Left ventricle myocardium inferior (tissue), 1 donor: ENCODE measurements around the gene BMP7. TPM values are rescaled to one million over a fixed set of nuclear protein-coding genes. Genes with fewer than 3 reads are reported as not detected.

Source experiments
- DNase-seq: peaks from one replicate; pipeline ENCODE4 v3.0.0-alpha.2; 2020
- H3K27ac ChIP-seq: fragments of 200-600 bp; replicated peaks from 2 replicates; pipeline ENCODE4 v1.8.0; 2021
- H3K27me3 ChIP-seq: fragments of 200-600 bp; 2 replicates; pipeline ENCODE4 v1.8.0; 2021; ENCODE audit warnings: low read depth
- H3K36me3 ChIP-seq: fragments of 200-600 bp; 2 replicates; pipeline ENCODE4 v1.8.0; 2021
- H3K4me1 ChIP-seq: fragments of 200-600 bp; 2 replicates; pipeline ENCODE4 v1.8.0; 2021
- H3K4me3 ChIP-seq: fragments of 200-600 bp; 2 replicates; pipeline ENCODE4 v1.8.0; 2021; ENCODE audit warnings: mild to moderate bottlenecking, moderate library complexity
- H3K9me3 ChIP-seq: fragments of 200-600 bp; replicated peaks from 2 replicates; pipeline ENCODE4 v1.8.0; 2021
- intact Hi-C: fragments of 100-400 bp; cut with micrococcal nuclease; formaldehyde crosslinking; loops from one replicate; pipeline ENCODE4 v1.11.0; 2022
- total RNA-seq: library from RNA; stranded (reverse); fragmentation: NEBNext Ultra II Directional; extraction: Animal tissue kit (Norgen Biotek cat#: 25700); gene quantifications from one replicate; pipeline ENCODE4 v1.2.1, GENCODE V29; 2021
- TF ChIP-seq, protein P1 (sequence below): fragments of 200-600 bp; IDR thresholded peaks from 2 replicates; pipeline ENCODE4 v1.8.0; 2021; ENCODE audit warnings: antibody characterized with exemption, mild to moderate bottlenecking, borderline replicate concordance
- donor health status: DM: no; HTN: yes; CAD: no; lungs with severe emphysema.

Gene BMP7
- total RNA-seq, 1 donor from 2014 or later: 19.9 TPM

DNA sequence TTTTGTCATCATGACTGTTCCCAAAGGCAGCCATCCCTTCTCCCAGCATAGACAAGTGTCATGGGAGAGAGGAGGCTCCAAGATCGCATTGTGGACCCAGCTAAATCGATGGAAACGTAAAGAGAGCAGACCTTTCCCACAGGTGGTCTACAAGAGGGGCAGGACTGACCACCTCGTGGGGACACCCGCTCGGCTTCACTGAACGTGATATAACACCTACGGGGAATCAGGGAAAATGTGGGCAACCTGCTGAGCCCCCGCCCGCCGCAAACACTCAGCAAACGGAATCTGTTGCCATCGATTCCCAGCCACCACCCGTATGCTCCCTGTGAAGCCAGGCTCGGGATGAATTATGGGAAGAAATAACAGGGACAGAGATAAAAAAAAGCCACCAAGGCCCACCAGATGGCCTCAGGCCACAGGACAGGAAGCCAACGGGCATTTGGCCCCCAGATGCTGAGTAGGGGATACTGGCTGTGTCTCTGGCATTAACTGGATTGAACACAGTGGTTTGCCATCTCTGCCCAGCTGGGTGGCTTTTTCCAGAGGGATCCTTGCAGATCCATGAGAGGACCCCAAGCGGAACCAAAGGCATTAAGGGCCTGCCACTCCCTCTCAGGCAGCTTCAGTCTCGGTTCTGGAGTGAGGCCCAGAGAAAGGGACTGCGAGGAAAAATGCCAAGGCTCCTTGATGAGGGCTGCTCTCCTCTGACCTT, 44.4 kb downstream of the BMP7 start:
- Histone ChIP-seq H3K27ac (no peak overlapping the region), H3K9me3 (no peaks in the 10 kb centered on the region), H3K36me3 (no peaks in the 10 kb centered on the region), H3K27me3 (peaks cover 7% of the 10 kb centered on the region), H3K4me1 (peaks cover 14% of the 10 kb centered on the region), H3K4me3 (no peak overlapping the region)
- intact Hi-C loops: no loop called here
- TF ChIP-seq, protein P1, sequence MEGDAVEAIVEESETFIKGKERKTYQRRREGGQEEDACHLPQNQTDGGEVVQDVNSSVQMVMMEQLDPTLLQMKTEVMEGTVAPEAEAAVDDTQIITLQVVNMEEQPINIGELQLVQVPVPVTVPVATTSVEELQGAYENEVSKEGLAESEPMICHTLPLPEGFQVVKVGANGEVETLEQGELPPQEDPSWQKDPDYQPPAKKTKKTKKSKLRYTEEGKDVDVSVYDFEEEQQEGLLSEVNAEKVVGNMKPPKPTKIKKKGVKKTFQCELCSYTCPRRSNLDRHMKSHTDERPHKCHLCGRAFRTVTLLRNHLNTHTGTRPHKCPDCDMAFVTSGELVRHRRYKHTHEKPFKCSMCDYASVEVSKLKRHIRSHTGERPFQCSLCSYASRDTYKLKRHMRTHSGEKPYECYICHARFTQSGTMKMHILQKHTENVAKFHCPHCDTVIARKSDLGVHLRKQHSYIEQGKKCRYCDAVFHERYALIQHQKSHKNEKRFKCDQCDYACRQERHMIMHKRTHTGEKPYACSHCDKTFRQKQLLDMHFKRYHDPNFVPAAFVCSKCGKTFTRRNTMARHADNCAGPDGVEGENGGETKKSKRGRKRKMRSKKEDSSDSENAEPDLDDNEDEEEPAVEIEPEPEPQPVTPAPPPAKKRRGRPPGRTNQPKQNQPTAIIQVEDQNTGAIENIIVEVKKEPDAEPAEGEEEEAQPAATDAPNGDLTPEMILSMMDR: no peak
- no peak for DNase-seq

DNA sequence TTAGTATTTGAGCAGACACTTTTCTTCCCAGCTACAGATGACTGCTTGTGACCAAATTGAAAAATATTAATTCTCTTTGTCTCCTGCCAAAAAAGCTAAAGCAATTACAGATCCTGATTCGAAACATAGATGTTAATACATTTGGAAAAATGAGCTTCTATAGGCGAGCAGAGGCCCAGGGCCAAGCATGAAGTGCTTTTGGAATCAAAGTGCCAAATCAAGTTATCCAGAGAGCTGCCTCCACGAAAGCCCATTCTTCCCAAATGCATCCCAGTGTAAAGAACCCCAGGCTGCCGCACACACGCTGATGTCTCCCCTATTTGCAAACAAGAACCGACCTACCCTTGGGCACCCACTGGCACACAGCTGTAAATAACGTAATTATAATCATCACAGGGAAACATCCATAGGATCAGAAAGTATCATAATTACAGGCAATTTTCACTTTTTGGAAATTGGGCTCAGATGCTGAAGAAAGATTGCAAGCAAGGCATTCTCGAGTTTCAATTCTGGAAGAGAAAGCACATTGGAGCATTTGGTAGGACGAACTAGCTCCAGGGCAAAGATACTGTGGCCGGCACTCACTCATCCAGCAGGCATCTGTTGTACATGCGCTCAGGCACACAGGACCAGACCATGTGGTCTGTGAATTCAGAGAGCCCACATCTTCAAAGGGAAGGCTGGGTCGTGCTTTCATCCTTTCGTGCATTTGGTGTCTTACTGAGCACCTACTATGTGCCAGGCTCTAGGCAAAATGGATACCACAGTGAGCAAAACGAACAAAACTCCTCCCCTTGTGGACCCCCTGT, 45.9 kb downstream of the BMP7 start:
- no peaks in the 10 kb centered on the region for H3K9me3 ChIP-seq
- DNase-seq: no peak
- TF ChIP-seq, protein P1: no peak
- intact Hi-C loops: no loop called here
- peaks cover 7% of the 10 kb centered on the region for H3K27me3 ChIP-seq
- peaks cover 14% of the 10 kb centered on the region for H3K4me1 ChIP-seq
- no peak overlapping the region for H3K27ac ChIP-seq
- H3K36me3 ChIP-seq: no peaks in the 10 kb centered on the region
- H3K4me3 ChIP-seq: no peak overlapping the region

DNA sequence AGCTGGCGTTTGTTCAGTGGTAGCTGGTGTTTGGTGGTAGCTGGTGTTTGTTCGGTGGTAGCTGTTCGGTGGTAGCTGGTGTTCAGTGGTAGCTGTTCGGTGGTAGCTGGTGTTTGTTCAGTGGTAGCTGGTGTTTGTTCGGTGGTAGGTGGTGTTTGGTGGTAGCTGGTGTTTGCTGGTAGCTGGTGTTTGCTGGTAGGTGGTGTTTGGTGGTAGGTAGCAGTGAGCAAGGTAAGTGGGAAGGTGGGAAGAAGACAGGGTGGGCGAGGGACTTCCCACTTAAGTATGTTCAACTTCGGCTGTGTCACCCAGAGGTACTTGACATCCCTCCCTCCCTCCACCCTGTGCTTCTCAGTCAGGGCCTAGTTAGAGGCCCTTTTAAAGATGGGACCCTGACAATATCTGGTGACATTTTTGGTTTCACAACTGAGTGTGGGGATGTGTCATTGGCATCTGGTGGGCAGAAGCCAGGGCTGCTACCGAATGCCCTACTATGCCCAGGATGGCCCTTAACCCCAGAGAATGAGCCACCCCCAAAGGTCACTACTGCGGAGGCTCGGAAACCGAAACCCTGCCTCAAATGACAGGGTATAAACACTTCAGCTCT, 47.3 kb downstream of the BMP7 start:
- Histone ChIP-seq H3K4me3 (no peak overlapping the region), H3K4me1 (peaks cover 6% of the 10 kb centered on the region), H3K27ac (no peak overlapping the region), H3K9me3 (no peaks in the 10 kb centered on the region), H3K36me3 (no peaks in the 10 kb centered on the region), H3K27me3 (peaks cover 7% of the 10 kb centered on the region)
- intact Hi-C loops: no loop called here
- TF ChIP-seq, protein P1: no peak
- no peak for DNase-seq

DNA sequence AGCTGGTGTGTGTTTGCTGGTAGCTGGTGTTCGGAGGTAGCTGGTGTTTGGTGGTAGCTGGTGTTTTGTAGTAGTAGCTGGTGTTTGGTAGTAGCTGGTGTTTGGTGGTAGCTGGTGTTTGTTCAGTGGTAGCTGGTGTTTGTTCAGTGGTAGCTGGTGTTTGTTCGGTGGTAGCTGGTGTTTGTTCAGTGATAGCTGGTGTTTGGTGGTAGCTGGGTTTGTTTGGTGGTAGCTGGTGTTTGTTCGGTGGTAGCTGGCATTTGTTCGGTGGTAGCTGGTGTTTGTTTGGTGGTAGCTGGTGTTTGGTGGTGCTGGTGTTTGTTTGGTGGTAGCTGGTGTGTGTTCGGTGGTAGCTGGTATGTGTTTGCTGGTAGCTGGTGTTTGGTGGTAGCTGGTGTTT, 48.0 kb downstream of the BMP7 start:
- no peak for DNase-seq
- intact Hi-C loops: no loop called here

DNA sequence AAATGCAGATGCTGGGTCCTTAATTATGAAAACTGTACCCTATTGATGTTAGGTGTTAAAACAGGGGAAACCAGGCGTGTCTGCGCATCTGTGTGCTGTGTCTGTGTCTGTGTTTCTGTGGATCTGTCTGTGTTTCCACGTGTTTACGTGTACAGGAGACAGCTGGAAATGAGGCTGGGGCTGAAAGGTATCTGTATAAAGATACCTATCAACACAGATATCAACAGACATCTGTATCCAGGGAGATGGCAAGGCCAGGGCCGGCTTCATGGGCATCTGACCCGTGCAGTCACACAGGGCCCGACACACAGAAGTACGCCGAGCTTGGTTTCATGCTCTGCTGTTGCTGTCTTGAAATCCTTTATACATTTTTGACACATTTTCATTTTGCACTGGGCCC, 48.6 kb downstream of the BMP7 start:
- intact Hi-C loops: no loop called here
- Histone ChIP-seq H3K9me3 (no peaks in the 10 kb centered on the region), H3K4me3 (no peak overlapping the region), H3K4me1 (peaks cover 1% of the 10 kb centered on the region), H3K36me3 (no peaks in the 10 kb centered on the region), H3K27me3 (peaks cover 7% of the 10 kb centered on the region), H3K27ac (no peak overlapping the region)
- DNase-seq: no peak
- TF ChIP-seq, protein P1: no peak

More for the DNA sequence above, 48.0 kb downstream of the BMP7 start:
- no peak overlapping the region for H3K4me3 ChIP-seq
- H3K36me3 ChIP-seq: no peaks in the 10 kb centered on the region
- H3K9me3 ChIP-seq: no peaks in the 10 kb centered on the region
- TF ChIP-seq, protein P1: no peak
- peaks cover 7% of the 10 kb centered on the region for H3K27me3 ChIP-seq
- no peak overlapping the region for H3K27ac ChIP-seq
- no peaks in the 10 kb centered on the region for H3K4me1 ChIP-seq
